GM19193 (cell line): ENCODE data around the gene THRA.

ENCODE experiments used
- POLR2A ChIP-seq: IDR thresholded peaks from 4 replicates; pipeline ENCODE4 v1.6.1; 2011; ENCODE audit not compliant: insufficient read depth, insufficient read length; ENCODE audit errors: extremely low read depth

THRA gene

DNA sequence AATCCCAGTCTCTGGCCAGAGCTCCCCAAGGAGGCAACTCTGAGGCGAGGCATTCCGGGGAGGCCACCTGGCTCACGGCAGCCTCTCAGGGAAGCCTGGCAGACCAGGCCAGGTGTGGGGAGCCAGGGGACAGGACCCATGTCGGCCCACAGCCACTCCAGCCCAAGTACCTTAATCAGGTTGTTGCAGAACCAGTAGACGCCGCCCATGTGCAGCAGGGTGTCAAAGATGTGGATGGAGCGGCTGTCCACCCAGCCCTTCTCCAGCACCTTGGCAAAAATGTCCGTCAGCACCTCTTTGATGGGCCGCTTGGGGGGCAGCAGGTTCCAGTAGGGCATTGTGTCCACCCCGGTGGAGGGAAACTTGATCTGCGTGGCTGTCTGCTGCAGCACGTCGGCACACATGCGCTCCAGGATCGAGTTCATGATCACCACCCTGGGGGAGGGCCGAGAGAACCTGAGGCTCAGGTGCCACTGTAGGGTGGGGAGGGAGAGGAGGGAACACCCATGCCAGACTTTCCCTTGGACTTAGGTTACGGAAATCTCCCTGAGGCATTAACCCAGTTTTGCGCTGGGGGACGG, 39.7 kb upstream of the THRA start:
- no peak for TF ChIP-seq POLR2A

DNA sequence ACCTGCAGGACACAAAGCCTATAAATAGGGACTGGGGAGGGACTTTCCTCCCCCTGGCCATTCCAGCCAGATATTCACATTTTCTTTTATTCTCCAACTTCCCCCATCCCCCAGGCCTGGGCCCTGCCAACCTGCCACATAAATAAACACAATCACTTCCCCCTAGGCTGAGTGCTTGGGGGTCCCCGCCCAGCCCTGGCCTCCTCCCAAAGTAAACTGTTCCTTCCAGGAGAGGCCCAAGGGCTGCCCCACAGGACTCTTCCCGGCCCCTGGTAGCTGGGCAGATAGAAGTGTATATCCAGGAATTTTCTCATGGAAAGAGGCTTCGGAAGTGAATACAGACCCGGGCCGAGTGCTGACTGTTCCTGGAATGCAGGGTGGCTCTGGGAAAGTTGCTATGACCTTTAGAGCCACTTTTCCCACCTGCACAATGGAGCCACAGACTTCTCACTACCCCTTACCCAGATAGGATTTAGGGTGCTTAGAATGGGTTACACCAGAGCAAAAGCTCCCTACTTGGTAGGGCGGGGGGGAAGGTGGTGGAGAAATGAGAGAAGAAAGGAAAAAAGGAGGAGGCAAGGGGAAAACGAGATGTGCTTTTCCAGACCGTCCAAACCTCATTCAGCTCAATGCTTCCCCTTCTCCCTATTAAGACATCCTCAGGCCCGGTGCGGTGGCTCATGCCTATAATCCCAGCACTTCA, 39.0 kb upstream of the THRA start:
- no peak for TF ChIP-seq POLR2A

- no peak for TF ChIP-seq POLR2A
These were observed 37.9 kb upstream of the THRA start for GRCh38 chr17:40024901-40025300.

DNA sequence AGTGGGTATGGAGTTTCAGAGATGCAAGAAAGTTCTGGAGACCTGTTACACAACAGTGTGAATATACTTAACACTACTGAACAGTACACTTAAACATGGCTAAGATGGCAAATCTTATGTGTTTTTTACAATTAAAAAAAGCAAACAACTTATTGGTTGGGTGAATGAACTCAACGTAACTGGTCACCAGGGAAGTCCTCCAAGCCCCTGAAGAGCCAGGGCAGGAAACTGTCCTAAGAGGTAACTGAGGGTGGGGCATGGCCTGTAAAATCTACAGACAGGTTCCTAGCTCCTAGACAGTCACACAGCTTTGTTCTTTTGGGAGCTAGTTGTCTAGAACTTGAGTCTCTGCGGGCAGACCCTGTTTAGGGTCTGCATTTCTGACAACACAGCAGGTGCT, 37.2 kb upstream of the THRA start:
- no peak for TF ChIP-seq POLR2A

DNA sequence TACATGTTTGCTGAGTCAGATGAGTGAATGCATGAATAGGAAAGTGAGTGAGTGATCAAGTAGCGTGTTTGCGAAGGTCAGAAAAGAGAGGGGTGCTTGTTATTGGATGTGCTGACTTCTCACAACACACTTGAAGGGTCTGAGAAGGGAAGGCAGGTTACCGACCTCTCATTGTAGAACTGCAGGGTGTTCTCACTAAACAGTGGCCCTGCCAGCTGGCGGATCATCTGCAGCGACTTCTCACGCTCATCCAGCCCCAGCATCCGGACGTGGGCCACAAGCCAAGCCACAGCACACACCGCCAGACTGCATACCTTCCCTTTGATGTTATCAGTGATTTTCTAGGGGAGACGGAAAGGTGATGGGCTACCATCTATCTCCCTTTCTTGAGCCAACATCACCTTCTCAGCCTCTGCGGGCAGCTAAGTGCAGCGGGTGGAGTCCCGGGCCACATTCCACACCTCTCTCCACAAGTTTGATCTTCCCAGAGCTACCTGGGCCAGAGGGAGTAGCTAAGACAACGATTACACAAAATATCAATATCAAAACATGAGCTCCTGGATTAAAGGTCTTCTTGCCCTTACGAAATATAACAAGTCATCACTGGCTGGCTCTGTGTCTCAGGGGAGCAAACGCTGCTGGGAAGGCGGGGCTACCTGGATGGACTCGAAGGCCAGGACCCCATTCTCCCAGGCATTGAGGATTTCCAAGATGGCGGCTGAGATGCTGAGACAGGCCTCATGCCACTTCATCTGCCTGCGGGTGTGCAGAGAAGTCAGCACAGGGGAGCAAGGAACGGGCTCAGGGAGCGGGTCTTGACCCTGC, 36.6 kb upstream of the THRA start:
- no peak for TF ChIP-seq POLR2A

DNA sequence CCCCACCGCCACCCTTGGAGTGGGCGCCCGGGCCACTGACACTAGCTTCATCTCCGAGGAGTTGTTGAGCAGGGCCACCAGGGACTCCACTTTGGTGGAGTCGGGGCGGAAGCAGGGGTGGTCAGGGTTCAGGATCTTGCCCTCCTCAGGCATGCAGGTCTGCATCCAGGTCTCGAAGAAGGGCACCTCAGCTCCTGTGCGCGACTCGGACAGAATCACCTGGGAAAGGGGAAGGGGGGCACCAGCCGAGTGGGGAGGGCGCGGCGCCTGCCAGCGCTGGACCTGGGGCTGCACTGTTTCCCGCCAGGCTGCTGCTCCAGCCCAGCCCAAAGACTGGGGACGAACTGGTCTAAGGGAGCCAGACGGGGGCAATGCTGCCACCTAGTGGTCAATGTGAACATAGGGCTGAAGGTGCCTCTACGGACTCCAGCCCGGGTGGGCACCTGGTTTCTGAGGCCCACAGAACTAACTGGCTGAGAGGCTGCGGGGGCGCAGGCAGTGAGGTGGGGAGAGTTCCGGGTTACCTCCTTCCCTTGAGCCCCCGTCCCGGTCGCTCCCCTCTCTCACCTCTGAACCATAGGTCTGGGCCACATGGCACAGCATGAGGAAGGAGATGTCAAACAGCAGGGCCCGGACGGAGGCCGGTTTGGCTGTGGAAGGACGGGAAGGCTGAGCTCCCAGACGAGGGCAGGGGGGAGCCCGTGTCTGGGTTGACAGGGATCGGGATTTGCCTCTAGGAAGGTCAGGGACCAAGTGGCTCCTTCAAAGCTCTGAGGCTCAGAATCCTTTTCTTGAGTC, 35.8 kb upstream of the THRA start:
- TF ChIP-seq POLR2A = no peak

- no peak for TF ChIP-seq POLR2A
These were observed 35.2 kb upstream of the THRA start for GRCh38 chr17:40027614-40028012.

GRCh38 chr17:40028595-40028994, 34.2 kb upstream of the THRA start:
- no peak for TF ChIP-seq POLR2A

DNA sequence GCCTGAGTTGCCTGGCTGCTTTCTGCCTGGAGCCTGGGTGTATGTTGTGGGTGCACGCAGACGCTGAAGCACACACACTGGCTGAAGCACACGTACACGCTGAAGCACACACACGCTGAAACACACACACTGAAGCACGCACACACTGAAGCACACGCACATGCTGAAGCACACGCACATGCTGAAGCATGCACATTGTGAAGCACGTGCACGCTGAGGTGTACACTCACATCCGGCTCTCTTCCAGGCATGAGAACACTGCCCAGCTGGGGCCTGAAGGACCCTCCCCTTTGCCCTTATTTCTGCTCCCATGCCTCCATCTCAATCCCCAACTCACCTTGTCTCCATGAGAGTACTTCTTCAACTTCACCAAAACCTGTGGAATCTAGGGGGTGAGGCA, 31.1 kb upstream of the THRA start:
- no peak for TF ChIP-seq POLR2A

DNA sequence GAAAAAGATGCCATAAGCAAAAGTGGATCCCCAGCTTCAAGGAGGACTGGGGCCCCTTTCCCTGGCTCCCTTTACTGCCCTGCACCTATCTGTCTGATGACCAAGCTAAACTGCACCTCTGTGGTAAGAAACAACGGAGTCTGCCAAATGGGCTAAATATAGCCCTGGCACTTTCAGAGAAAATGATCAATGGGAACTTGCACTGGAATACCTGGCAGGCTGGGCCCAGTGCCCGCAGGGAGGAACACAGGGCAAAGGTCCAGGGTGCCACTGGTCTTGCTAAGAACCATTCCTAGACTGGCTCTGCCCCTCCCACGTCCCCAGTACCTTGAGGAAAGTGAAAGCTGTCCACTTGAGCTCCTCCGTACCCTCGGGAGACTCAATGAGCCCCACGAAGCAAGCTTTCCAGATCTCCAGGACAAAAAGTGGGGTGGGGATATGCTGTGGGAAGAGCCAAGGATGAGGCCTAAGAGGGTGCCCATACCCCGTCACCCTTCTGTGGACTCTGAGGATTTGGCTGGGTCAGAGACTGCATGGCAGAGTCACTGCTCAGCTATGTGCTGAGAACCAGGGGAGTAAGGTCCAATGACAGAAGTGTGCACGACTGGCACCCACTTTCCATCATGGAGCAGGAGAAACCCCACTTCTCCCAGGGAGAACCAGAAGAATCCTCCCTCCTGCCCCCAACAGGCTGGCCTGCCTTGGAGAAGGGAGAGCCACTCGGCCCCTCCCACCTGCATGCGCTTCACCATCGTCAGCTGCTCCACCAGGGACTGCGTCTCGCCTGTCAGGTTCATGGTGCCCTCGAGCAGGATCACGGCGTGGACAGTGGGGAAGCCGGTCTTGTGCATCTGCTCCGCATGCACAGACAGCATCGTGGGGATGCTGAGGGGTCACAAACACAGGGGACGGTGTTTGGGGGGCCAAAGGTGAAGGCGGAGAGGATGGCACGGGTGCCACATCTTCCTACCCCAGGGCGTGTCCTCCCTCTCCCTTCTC, 30.1 kb upstream of the THRA start:
- TF ChIP-seq POLR2A = no peak

GRCh38 chr17:40033339-40033738, 29.4 kb upstream of the THRA start:
- TF ChIP-seq POLR2A = no peak

DNA sequence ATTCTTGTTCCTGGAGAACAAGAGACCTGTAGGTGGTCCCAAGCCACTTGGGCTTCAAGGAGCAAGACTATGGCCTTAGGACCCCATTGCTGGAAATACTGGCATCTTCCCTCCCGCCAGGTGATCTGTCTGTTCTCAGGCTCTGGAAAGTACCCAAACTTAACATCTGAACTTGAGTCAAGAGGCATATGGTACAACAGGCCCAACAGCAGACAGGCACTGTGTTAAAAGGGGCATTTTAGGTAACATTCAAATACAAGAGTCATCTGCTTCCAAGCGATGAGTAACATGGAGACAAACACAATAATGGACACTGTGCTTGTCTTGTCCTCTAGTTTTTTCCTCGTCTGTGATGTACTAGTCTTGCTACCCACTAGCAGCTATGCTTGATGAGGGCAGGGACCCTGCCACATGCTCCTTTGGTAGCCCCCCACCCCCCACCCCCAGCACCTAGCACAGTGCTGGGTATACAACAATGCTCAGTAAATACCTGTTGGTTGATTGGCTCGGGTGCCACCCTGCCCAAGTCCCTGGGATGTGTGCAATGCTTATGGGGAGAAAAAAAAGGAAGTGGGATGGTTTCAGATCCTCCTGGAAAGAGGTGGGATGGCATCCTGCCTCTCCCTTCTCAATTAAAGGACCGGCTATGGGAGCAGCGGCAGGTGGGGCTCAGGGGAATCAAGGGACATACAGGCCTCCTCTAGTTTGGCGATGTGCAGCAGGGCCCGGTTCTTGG, 28.2 kb upstream of the THRA start:
- TF ChIP-seq POLR2A = no peak

DNA sequence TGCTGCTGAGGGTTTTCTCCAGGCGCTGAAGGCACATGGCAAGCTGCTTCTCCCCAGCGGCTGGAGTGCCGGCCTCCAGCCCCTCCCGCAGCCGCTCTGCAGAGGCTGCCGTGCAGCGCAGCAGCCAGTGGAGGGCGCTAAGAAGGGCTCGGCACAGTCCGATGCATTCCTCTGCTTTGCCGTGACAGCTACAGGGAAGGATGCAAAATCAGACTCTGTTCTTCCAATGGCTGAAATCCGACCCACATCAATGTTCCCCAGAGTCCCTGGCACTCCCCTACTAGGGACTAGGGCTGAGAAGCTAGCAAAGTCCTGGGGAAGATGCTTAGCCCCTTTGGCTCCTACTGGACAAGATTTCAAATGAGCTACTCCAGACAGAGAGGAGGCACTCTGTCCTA, 27.6 kb upstream of the THRA start:
- TF ChIP-seq POLR2A = no peak

DNA sequence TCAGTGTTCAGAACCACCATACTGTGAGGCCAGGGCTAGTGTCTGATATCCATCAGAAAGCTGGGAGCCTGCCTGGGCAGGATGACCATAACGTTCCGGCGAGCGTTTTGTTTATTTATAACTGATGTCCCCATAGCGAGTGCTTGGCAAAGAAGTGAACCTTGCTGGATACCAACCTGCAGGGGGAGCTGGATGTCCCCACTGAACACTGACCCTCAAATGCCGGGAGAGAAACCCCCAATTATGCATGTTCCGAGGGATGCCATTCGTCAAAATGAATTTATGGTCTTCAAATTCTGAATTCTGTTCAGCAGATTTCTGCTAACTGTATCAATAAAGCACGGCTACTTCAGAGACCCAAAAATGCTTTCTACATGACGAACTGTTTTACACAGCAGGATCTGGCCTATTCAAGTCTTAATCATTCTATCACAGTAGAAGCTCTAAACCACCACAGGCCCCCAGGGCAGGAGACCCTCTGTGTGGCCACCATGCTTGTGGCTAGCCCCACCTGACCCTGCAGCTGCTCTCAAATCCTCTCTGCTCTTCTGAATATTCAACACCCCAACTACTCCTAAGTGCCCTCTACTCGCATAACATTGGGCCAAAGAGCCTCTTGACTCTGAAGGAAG, 23.8 kb upstream of the THRA start:
- no peak for TF ChIP-seq POLR2A

GRCh38 chr17:40041196-40041595, 21.6 kb upstream of the THRA start:
- TF ChIP-seq POLR2A = no peak
